Kidney (tissue), 14 donors: ENCODE results near the gene MPRIP. TPM values are rescaled to one million over a fixed set of nuclear protein-coding genes. Genes with fewer than 3 reads are reported as not detected.

Experiments
- DNase-seq, 5 donors: peaks; one replicate each; pipeline ENCODE4 v3.0.0-alpha.2; 2013 to 2020
- FAIRE-seq: peaks from 2 replicates; lab custom pipeline; 2012; peaks lifted over from hg19 to GRCh38; lab: Jason Lieb, UNC
- H3K27ac ChIP-seq, 2 donors: one replicate each; pipeline ENCODE4 v1.7.0; 2013; ENCODE audit warnings: low read depth in 2 of 2, low read length in 2 of 2, inconsistent platforms in 1 of 2
- H3K27me3 ChIP-seq: one replicate; pipeline ENCODE4 v1.7.1; 2013; ENCODE audit warnings: low read length, inconsistent platforms; ENCODE audit not compliant: control insufficient read depth, insufficient read depth
- H3K36me3 ChIP-seq, 3 donors: one replicate each; pipeline versions ENCODE4 v1.7.0 to v1.7.1; 2013; ENCODE audit warnings: low read length in 3 of 3, control low read depth in 1 of 3, inconsistent platforms in 1 of 3; ENCODE audit not compliant: insufficient read depth in 3 of 3, control insufficient read depth in 2 of 3
- H3K4me1 ChIP-seq, 3 donors: one replicate each; pipeline versions ENCODE4 v1.7.0 to v1.7.1; 2013; ENCODE audit warnings: low read length in 3 of 3, inconsistent platforms in 1 of 3, low read depth in 1 of 3; ENCODE audit not compliant: control insufficient read depth in 2 of 3, insufficient read depth in 2 of 3
- H3K4me3 ChIP-seq, 3 donors: one replicate each; pipeline versions ENCODE4 v1.7.0 to v1.8.1; 2013; ENCODE audit warnings: low read length in 3 of 3, control low read depth in 1 of 3, inconsistent platforms in 1 of 3
- H3K9ac ChIP-seq, 3 donors: one replicate each; pipeline versions ENCODE4 v1.7.0 to v1.7.1; 2013; ENCODE audit warnings: low read length in 3 of 3, control low read depth in 1 of 3, inconsistent platforms in 1 of 3
- H3K9me3 ChIP-seq, 3 donors: one replicate each; pipeline versions ENCODE4 v1.7.0 to v1.7.1; 2013; ENCODE audit warnings: low read length in 3 of 3, control low read depth in 1 of 3, inconsistent platforms in 1 of 3; ENCODE audit not compliant: control insufficient read depth in 2 of 3, insufficient read depth in 1 of 3
- intact Hi-C: fragments of 100-400 bp; cut with DNase I; formaldehyde crosslinking; loops from one replicate; pipeline ENCODE4 v1.11.1; 2022
- polyA plus RNA-seq: library from polyadenylated mRNA; stranded (reverse); fragments of 350-450 nt; fragmentation: Illumina TruSeq; extraction: RNeasy Lipid Tissue Mini Kit (QIAGEN cat#74804); gene quantifications from one replicate; pipeline ENCODE4 v1.2.3, GENCODE V29; 2014; ENCODE audit warnings: low read depth, low replicate concordance; ENCODE audit not compliant: insufficient read depth
- total RNA-seq: library from RNA; stranded (reverse); fragmentation: NEBNext Ultra II Directional; extraction: Animal tissue kit (Norgen Biotek cat#: 25700); gene quantifications from one replicate; pipeline ENCODE4 v1.2.1, GENCODE V29; 2021
- TF ChIP-seq, protein P1 (sequence below): IDR thresholded peaks from 3 replicates; pipeline ENCODE4 v1.5.1; 2012; ENCODE audit warnings: mild to moderate bottlenecking, moderate library complexity, borderline replicate concordance; ENCODE audit not compliant: insufficient read depth; ENCODE audit errors: extremely low read depth
- donor health status: control.
- donor health status: control.
- donor health status: control.
- donor health status: control.
- donor health status: control.
- donor health status: DM: yes; HTN: yes; CAD: no.
- donor health status: Normal renal cell carcinoma (clear cell type).

Gene MPRIP
- total and polyA plus RNA-seq, 2 donors from 2014 or later: 120 to 250 TPM

DNA sequence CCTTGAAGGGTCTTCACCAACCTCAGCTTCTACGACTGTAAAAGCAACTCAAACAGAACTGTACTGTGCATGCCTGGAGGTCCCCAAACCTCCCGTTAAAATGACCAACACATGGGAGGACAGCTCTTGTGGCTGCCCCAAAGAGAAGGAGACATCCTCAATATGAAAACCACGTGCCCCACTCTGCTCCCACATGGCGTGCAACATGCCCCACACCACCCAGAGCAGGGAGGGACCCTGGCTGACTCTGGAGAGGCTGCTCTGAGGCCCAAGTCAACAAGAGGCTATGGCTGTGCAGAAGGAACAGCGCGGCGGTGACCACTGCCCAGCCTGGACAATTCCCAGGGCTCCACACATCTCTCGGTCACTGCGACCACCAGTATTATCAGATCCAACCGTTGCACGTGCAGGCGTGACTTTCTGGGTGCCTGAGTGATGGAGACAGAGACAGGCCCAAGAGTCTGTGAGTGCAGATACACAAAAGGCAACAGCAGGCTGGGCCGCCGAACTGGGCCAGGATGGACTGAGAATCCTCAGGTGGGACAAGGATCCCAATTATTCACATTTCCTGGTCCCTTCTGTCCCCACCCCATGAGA, 162.5 kb downstream of the MPRIP start:
- TF ChIP-seq, protein P1, sequence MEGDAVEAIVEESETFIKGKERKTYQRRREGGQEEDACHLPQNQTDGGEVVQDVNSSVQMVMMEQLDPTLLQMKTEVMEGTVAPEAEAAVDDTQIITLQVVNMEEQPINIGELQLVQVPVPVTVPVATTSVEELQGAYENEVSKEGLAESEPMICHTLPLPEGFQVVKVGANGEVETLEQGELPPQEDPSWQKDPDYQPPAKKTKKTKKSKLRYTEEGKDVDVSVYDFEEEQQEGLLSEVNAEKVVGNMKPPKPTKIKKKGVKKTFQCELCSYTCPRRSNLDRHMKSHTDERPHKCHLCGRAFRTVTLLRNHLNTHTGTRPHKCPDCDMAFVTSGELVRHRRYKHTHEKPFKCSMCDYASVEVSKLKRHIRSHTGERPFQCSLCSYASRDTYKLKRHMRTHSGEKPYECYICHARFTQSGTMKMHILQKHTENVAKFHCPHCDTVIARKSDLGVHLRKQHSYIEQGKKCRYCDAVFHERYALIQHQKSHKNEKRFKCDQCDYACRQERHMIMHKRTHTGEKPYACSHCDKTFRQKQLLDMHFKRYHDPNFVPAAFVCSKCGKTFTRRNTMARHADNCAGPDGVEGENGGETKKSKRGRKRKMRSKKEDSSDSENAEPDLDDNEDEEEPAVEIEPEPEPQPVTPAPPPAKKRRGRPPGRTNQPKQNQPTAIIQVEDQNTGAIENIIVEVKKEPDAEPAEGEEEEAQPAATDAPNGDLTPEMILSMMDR: no peak
- Histone ChIP-seq H3K9ac (peak overlapping the region in 1 of 3 donors; percentile 35), H3K27me3 (no peaks in the 10 kb centered on the region), H3K36me3 (peaks cover 0 to 6% (median 2%) of the 10 kb centered on the region in 3 donors), H3K4me1 (peaks cover 0 to 26% (median 14%) of the 10 kb centered on the region in 3 donors), H3K9me3 (no peaks in the 10 kb centered on the region), H3K4me3 (peak overlapping the region in 1 of 3 donors; percentile 61), H3K27ac (peak overlapping the region in 1 of 2 donors; percentile 6)
- DNase-seq (no peak), FAIRE-seq (no peak)
- intact Hi-C loops: no loop called here

DNA sequence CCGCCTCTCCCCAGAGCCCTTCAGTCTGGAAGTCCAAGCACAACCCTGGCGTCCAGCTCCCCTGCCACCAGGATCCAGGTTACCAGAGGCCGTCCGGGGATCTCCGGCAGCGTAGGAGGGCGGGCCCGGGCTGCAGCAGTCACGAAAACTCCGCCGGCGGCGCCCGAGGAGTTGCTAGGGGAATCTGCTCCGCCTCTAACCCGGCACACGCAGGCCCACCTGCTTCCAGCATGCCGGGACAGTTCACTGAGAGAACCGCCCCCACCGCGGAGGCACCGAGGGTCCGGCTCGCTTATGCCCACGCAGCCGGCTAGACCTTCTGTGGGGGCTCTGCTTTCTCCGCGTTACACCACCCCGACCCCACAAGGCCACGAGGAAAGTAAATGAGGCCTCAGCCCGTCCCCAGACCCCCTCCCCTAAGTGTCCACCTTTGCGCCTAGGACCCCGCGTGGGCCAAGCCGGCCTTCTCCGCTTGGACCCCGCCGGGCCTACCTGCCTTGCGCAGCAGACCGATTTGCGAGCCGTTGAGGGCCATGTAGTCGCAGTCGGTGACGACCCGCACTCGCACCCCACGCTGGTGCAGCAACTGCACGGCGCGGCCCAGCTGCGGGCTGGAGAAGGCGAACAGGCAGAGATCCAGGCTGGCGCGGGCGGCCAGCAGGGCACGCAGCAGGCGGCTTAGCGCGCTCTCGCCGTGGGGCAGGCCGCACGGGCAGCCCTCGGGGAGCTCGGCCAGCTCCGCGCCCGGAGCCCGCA, 163.3 kb downstream of the MPRIP start:
- H3K4me1 ChIP-seq: peaks cover 0 to 26% (median 14%) of the 10 kb centered on the region in 3 donors
- H3K4me3 ChIP-seq: peak overlapping the region; percentile 3 to 61 (median 20)
- intact Hi-C loops: no loop called here
- FAIRE-seq (no peak), DNase-seq (peak; percentile 70 to 90 (median 78))
- H3K9me3 ChIP-seq: no peaks in the 10 kb centered on the region
- H3K27ac ChIP-seq: peak overlapping the region; percentile 90 to 91
- no peaks in the 10 kb centered on the region for H3K27me3 ChIP-seq
- peak overlapping the region in 2 of 3 donors; percentile 33 to 69 for H3K9ac ChIP-seq
- TF ChIP-seq, protein P1: no peak
- H3K36me3 ChIP-seq: peaks cover 0 to 6% (median 2%) of the 10 kb centered on the region in 3 donors

DNA sequence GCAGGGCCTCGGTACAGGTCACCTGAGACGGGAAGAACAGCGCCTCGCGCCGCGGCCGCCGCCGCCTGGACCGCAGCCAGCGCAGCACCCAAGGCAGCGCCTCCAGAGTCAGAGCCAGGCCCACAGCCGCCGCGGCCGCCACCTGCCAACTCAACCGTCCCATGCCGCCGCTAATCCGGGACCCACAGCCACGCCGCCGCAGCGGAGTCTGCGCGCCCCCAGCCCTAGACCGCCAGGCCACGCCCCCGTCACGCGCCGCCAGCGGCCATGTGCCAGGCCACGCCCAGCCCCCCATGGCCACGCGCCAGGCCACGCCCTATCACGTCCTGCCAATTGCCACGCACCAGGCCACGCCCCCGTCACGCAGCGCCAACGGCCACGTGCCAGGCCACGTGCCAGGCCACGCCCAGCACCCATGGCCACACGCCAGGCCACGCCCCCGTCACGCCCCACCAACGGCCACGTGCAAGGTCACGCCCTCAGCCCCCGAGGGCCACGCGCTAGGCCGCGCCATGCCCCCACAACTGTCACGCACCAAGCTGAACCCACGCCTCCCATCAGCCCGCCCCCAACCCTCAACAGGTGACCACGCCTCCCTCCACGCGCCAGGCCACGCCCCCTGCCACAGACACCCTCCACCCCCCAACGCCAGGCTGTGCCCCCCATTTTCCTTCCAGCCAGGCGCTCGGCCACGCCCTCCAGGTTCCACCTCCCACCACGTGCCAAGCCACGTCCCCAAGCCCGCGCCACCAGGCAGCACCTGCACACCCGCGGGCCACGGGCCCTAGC, 164.1 kb downstream of the MPRIP start, which contains the start of gene PLD6:
TSS of gene PLD6 (minus strand) at position 210 of the 789 bp plus-strand sequence. CDS start at position 163, 47 bp downstream.
- DNase-seq: peak; percentile 75 to 95 (median 84)
- Histone ChIP-seq H3K4me1 (peaks cover 0 to 26% (median 14%) of the 10 kb centered on the region in 3 donors), H3K9me3 (no peaks in the 10 kb centered on the region), H3K4me3 (peak within 1 kb of the TSS; percentile 3 to 61 (median 20)), H3K9ac (peak within 1 kb of the TSS in 2 of 3 donors; percentile 33 to 69), H3K27me3 (no peaks in the 10 kb centered on the region), H3K27ac (peak within 1 kb of the TSS; percentile 90 to 91), H3K36me3 (peaks cover 0 to 6% (median 3%) of the 10 kb centered on the region in 3 donors)
- intact Hi-C loops: no loop called here
- FAIRE-seq: no peak
- TF ChIP-seq, protein P1: no peak
